K562 (cell line): ENCODE measurements around the gene ZBTB16. TPM values are rescaled to one million over a fixed set of nuclear protein-coding genes. Genes with fewer than 3 reads are reported as not detected.

Source experiments
- ATAC-seq: fragments of 200-7000 bp; cut with Tn5 transposase; 3 replicates; pipeline ENCODE4 v1.9.1; 2020; ENCODE audit warnings: moderate library complexity
- BruUV-seq: library from RNA; stranded (reverse); fragments of 400-500 nt; replicated peaks from 2 replicates; lab custom pipeline; 2021; lab: Mats Ljungman, UMichigan
- CTCF ChIA-PET: fragments of 300-600 bp; formaldehyde crosslinking; extraction: SDS; loops from one replicate; lab custom pipeline; 2021; ENCODE audit warnings: low intra/inter-chr PET ratio; lab: Yijun Ruan, JAX
- POLR2A ChIA-PET: fragments of 300-600, 350-650 bp; sonication (Branson Sonifier 250); formaldehyde crosslinking; extraction: SDS; loops from one replicate; lab custom pipeline; 2021; ENCODE audit warnings: antibody characterized with exemption, inconsistent platforms; lab: Yijun Ruan, JAX
- DNase-seq, 4 experiments: peaks; one replicate each; pipeline versions ENCODE4 v3.0.0 to v3.0.0-alpha.2; 2011 to 2018; ENCODE audit warnings: low spot score in 3 of 4, mixed read lengths in 3 of 4; ENCODE audit errors: extremely low read depth in 1 of 4
- FAIRE-seq: peaks from 2 replicates; lab custom pipeline; 2011; peaks lifted over from hg19 to GRCh38; lab: Jason Lieb, UNC
- H2AFZ ChIP-seq: 2 replicates; pipeline ENCODE4 v1.6.0; 2011; ENCODE audit warnings: low read depth, low read length, control low read depth, inconsistent platforms
- H3K27ac ChIP-seq: fragments of 200-600 bp; 3 replicates; pipeline ENCODE4 v1.8.0; 2011; ENCODE audit warnings: low read depth, mild to moderate bottlenecking, control low read depth, inconsistent platforms, low read length, moderate library complexity, mixed read lengths; ENCODE audit errors: extremely low read depth
- H3K27me3 ChIP-seq, 2 experiments: fragments of 300-600 bp in 1 of 2; 2 replicates in 1 of 2; 3 replicates in 1 of 2; pipeline versions ENCODE4 v1.6.0 to v1.8.0; 2011; ENCODE audit warnings: inconsistent platforms in 2 of 2, low read length in 2 of 2, mild to moderate bottlenecking in 1 of 2, mixed read lengths in 1 of 2, moderate library complexity in 1 of 2; ENCODE audit not compliant: control insufficient read depth in 2 of 2, insufficient read depth in 2 of 2
- H3K36me3 ChIP-seq: fragments of 300-600 bp; 3 replicates; pipeline ENCODE4 v1.8.0; 2011; ENCODE audit warnings: mild to moderate bottlenecking, low read length, inconsistent platforms; ENCODE audit not compliant: control insufficient read depth, insufficient read depth
- H3K4me1 ChIP-seq, 2 experiments: fragments of 200-600 bp in 1 of 2; replicated peaks in 1 of 2; 2 replicates in 1 of 2; 3 replicates in 1 of 2; pipeline versions ENCODE4 v1.5.1 to v1.8.0; 2011; ENCODE audit warnings: inconsistent platforms in 2 of 2, low read length in 2 of 2, mild to moderate bottlenecking in 1 of 2, mixed read lengths in 1 of 2, moderate library complexity in 1 of 2; ENCODE audit not compliant: control insufficient read depth in 2 of 2, insufficient read depth in 2 of 2
- H3K4me2 ChIP-seq: 2 replicates; pipeline ENCODE4 v1.6.1; 2011; ENCODE audit warnings: low read length, control low read depth, inconsistent platforms, mixed read lengths; ENCODE audit not compliant: insufficient read depth
- H3K4me3 ChIP-seq: fragments of 200-600 bp; sonication (generic), shearing (Covaris generic); 2 replicates; pipeline ENCODE4 v1.5.1; 2016; ENCODE audit warnings: control low read depth, inconsistent platforms
- H3K79me2 ChIP-seq: fragments of 200-600 bp; 3 replicates; pipeline ENCODE4 v1.8.0; 2011; ENCODE audit warnings: low read length, inconsistent platforms; ENCODE audit not compliant: control insufficient read depth, insufficient read depth
- H3K9ac ChIP-seq, 2 experiments: 2 replicates each; pipeline versions ENCODE4 v1.6.0 to v1.6.1; 2011; ENCODE audit warnings: low read depth in 2 of 2, low read length in 2 of 2, control low read depth in 1 of 2, inconsistent platforms in 1 of 2, mild to moderate bottlenecking in 1 of 2, mixed read lengths in 1 of 2; ENCODE audit not compliant: insufficient read depth in 1 of 2
- H3K9me1 ChIP-seq: one replicate; pipeline ENCODE4 v1.6.0; 2011; ENCODE audit warnings: inconsistent platforms, mild to moderate bottlenecking, low read length, moderate library complexity; ENCODE audit not compliant: control insufficient read depth, insufficient read depth
- H3K9me3 ChIP-seq: replicated peaks from 2 replicates; pipeline ENCODE4 v1.5.1; 2011; ENCODE audit warnings: low read depth, low read length, inconsistent platforms; ENCODE audit not compliant: control insufficient read depth, insufficient read depth
- H4K20me1 ChIP-seq: replicated peaks from 2 replicates; pipeline ENCODE4 v1.6.1; 2011; ENCODE audit warnings: low read length, inconsistent platforms, mixed read lengths; ENCODE audit not compliant: control insufficient read depth, insufficient read depth
- CTBP1 ChIP-seq: fragments of 450-650 bp; IDR thresholded peaks from 2 replicates; pipeline ENCODE4 v1.6.1; 2016; ENCODE audit warnings: borderline replicate concordance
- FOXJ2 ChIP-seq: fragments of 200-800 bp; sonication (Bioruptor generic); IDR thresholded peaks from 2 replicates; pipeline ENCODE4 v1.6.1; 2016; ENCODE audit warnings: missing genetic modification characterization, missing compliant biosample characterization
- KHSRP ChIP-seq: fragments of 450-650 bp; IDR thresholded peaks from 2 replicates; pipeline ENCODE4 v1.6.1; 2017
- NR2C1 ChIP-seq, 2 experiments: fragments of 450-650 bp; IDR thresholded peaks; 2 replicates each; pipeline ENCODE4 v1.6.1; 2017; ENCODE audit warnings: mild to moderate bottlenecking in 2 of 2, antibody characterized with exemption in 1 of 2, inconsistent platforms in 1 of 2, missing compliant biosample characterization in 1 of 2, missing genetic modification characterization in 1 of 2
- PML ChIP-seq: IDR thresholded peaks from 2 replicates; pipeline ENCODE4 v1.6.1; 2012; ENCODE audit warnings: low read length, inconsistent platforms
- RBM25 ChIP-seq: fragments of 200-400 bp; formaldehyde crosslinking; IDR thresholded peaks from 2 replicates; pipeline ENCODE4 v1.6.1; 2018; ENCODE audit warnings: low read length, low read depth, moderate library complexity; ENCODE audit not compliant: severe bottlenecking
- SIN3A ChIP-seq, 2 experiments: fragments of 150-350 bp in 1 of 2; IDR thresholded peaks; 2 replicates each; pipeline ENCODE4 v1.6.1; 2011 to 2016; ENCODE audit warnings: borderline replicate concordance in 2 of 2, low read depth in 2 of 2, low read length in 2 of 2, mild to moderate bottlenecking in 2 of 2, moderate library complexity in 2 of 2; ENCODE audit not compliant: control insufficient read depth in 1 of 2
- SRF ChIP-seq, 2 experiments: fragments of 250-450, 450-650 bp in 1 of 2; sonication (Bioruptor Pico) in 1 of 2; sonication (generic) in 1 of 2; formaldehyde crosslinking; IDR thresholded peaks; 2 replicates each; pipeline versions ENCODE4 v1.5.0 to v1.5.1; 2020 to 2022; ENCODE audit warnings: mild to moderate bottlenecking in 1 of 2, missing genetic modification reagents in 1 of 2
- STAT5A ChIP-seq: IDR thresholded peaks from 2 replicates; pipeline ENCODE4 v1.6.1; 2012; ENCODE audit warnings: low read length, inconsistent platforms, borderline replicate concordance
- ZBTB11 ChIP-seq, 3 experiments: fragments of 200-800 bp in 1 of 3; fragments of 250-450 bp in 1 of 3; fragments of 450-650 bp in 1 of 3; sonication (Bioruptor Pico) in 1 of 3; sonication (Bioruptor generic) in 1 of 3; formaldehyde crosslinking in 1 of 3; IDR thresholded peaks; 2 replicates each; pipeline versions ENCODE4 v1.6.1 to v1.8.0; 2016 to 2022; ENCODE audit warnings: mild to moderate bottlenecking in 2 of 3, missing genetic modification characterization in 2 of 3, missing compliant biosample characterization in 1 of 3, moderate library complexity in 1 of 3
- ZC3H11A ChIP-seq: IDR thresholded peaks from 2 replicates; pipeline ENCODE4 v1.6.1; 2012; ENCODE audit warnings: low read depth, low read length, improper control_type of control experiment
- ZNF263 ChIP-seq: sonication (generic); formaldehyde crosslinking; IDR thresholded peaks from 2 replicates; pipeline ENCODE4 v1.8.0; 2022; ENCODE audit warnings: mild to moderate bottlenecking, missing genetic modification reagents, borderline replicate concordance
- ZNF589 ChIP-seq: fragments of 200-800 bp; sonication (Bioruptor generic); IDR thresholded peaks from 2 replicates; pipeline ENCODE4 v1.6.1; 2016; ENCODE audit warnings: low read depth, missing genetic modification characterization, missing compliant biosample characterization
- WGBS: fragments of 100-300 bp; shearing (Covaris generic); methylation state at CpG from one replicate; pipeline ENCODE4 v1.1.6; 2016; ENCODE audit warnings: low coverage, mixed read lengths; ENCODE audit not compliant: insufficient coverage; ENCODE audit errors: missing lambda C conversion rate; 5-methylcytosine and 5-hydroxymethylcytosine counted together
- in situ Hi-C: fragments of 300-500 bp; cut with MboI; formaldehyde crosslinking; loops from 4 replicates; pipeline ENCODE4 v1.15.0; 2018; ENCODE audit warnings: inconsistent platforms, mixed read lengths
- intact Hi-C: fragments of 100-400 bp; cut with micrococcal nuclease; formaldehyde crosslinking; loops from 2 replicates; pipeline ENCODE4 v1.14.2; 2022
- polyA plus RNA-seq, 8 experiments: library from polyadenylated mRNA; depleted of rRNA in 4 of 8; stranded (reverse) in 5 of 8; unstranded in 3 of 8; fragments of >200 nt; fragmentation: Nextera tagmentation in 2 of 8; fragmentation: Illumina TruSeq in 1 of 8; extraction: Ambion mirVana in 2 of 8; extraction: Trizol in 1 of 8; gene quantifications; 2 replicates each; pipeline versions ENCODE4 v1.2.1 to v1.2.3, GENCODE V29; 2011 to 2014; ENCODE audit warnings: inconsistent platforms in 1 of 8, missing spikeins in 1 of 8
- total RNA-seq, 7 experiments: library from RNA; depleted of rRNA in 6 of 7; stranded (reverse); fragments of >200 nt in 6 of 7; fragmentation: Illumina TruSeq in 2 of 7; extraction: Trizol in 2 of 7; gene quantifications; 2 replicates each; pipeline versions ENCODE4 v1.2.1 to v1.2.3, GENCODE V29; 2011 to 2021; ENCODE audit warnings: low replicate concordance in 1 of 7

The ZBTB16 gene
- total and polyA plus RNA-seq, 9 of the 15 experiments (the other 6 are each of a cell fraction or from before 2014, with no cell fraction given) = 0.06 to 0.40 (median 0.24) TPM; not detected in 4

- TF ChIP-seq CTBP1 (no peak), KHSRP (no peak), PML (no peak), NR2C1 (IDR thresholded peaks at IDR 0.05) (no peak), NR2C1 (tag; IDR thresholded peaks at IDR 0.05) (no peak), ZNF589 (CRISPR knock-in tag) (no peak), ZNF263 (CRISPR knock-in tag) (no peak)
Observed at GRCh38 chr11:114091516-114092397, 32.2 kb downstream of the ZBTB16 start (continued).

GRCh38 chr11:114092478-114092877, 33.0 kb downstream of the ZBTB16 start:
- ATAC-seq = no peak
- no TSS peak for BruUV-seq
- Histone ChIP-seq H2AFZ (no peak overlapping the region), H4K20me1 (no peaks in the 10 kb centered on the region), H3K9me1 (no peaks in the 10 kb centered on the region), H3K27ac (no peak overlapping the region), H3K79me2 (no peaks in the 10 kb centered on the region), H3K27me3 (peaks cover 12 to 38% of the 10 kb centered on the region in 2 experiments), H3K9ac (no peak overlapping the region), H3K36me3 (no peaks in the 10 kb centered on the region), H3K4me1 (no peaks in the 10 kb centered on the region), H3K9me3 (no peaks in the 10 kb centered on the region), H3K4me3 (no peak overlapping the region), H3K4me2 (no peak overlapping the region)
- CTCF ChIA-PET = no interaction called here
- DNase-seq = no peak
- POLR2A ChIA-PET = no interaction called here
- no peak for FAIRE-seq
- 53% methylated on average over 3 of the region's 3 CpGs for WGBS
- in situ Hi-C loops (no loop called here), intact Hi-C loops (no loop called here)
- no peak for TF ChIP-seq STAT5A
- no peak for TF ChIP-seq ZBTB11 (CRISPR knock-in tag; IDR thresholded peaks at IDR 0.05)
- no peak for TF ChIP-seq SIN3A (IDR thresholded peaks at IDR 0.05; ENCODE audit: borderline replicate concordance in 2 of 2, control insufficient read depth in 1 of 2, low read depth in 2 of 2, low read length in 2 of 2)
- no peak for TF ChIP-seq SRF (CRISPR knock-in tag; IDR thresholded peaks at IDR 0.05)
- peak; percentile 59 for TF ChIP-seq RBM25
- no peak for TF ChIP-seq ZC3H11A
- TF ChIP-seq FOXJ2 (tag) = no peak
